HepG2 (cell line): ENCODE results near the gene ZBTB32. TPM values are rescaled to one million over a fixed set of nuclear protein-coding genes. Genes with fewer than 3 reads are reported as not detected.

Source experiments
- MAZ ChIP-seq, 2 experiments: sonication (generic) in 1 of 2; formaldehyde crosslinking in 1 of 2; IDR thresholded peaks; 2 replicates each; pipeline versions ENCODE4 v1.5.0 to v1.6.1; 2012 to 2020; ENCODE audit warnings: low read depth in 2 of 2, mild to moderate bottlenecking in 2 of 2, borderline replicate concordance in 1 of 2, improper control_type of control experiment in 1 of 2, low read length in 1 of 2, missing genetic modification reagents in 1 of 2, moderate library complexity in 1 of 2
- POLR2A ChIP-seq, 2 experiments: IDR thresholded peaks; 2 replicates each; pipeline ENCODE4 v1.6.1; 2011; ENCODE audit warnings: low read depth in 2 of 2, low read length in 2 of 2, mild to moderate bottlenecking in 1 of 2, moderate library complexity in 1 of 2; ENCODE audit not compliant: insufficient read depth in 1 of 2
- RFX1 ChIP-seq: fragments of 450-650 bp; IDR thresholded peaks from 2 replicates; pipeline ENCODE4 v1.6.1; 2017
- SMARCE1 ChIP-seq: fragments of 450-650 bp; IDR thresholded peaks from 2 replicates; pipeline ENCODE4 v1.6.1; 2017; ENCODE audit warnings: borderline replicate concordance
- ZBTB20 ChIP-seq: sonication (generic); formaldehyde crosslinking; IDR thresholded peaks from 2 replicates; pipeline ENCODE4 v1.8.1; 2023; ENCODE audit warnings: missing genetic modification reagents, low read depth, mild to moderate bottlenecking, borderline replicate concordance
- ZBTB3 ChIP-seq: sonication (generic); formaldehyde crosslinking; IDR thresholded peaks from 2 replicates; pipeline ENCODE4 v1.4.0; 2020; ENCODE audit warnings: low read depth, mild to moderate bottlenecking, moderate library complexity, missing genetic modification reagents, borderline replicate concordance
- ZNF101 ChIP-seq: sonication (generic); formaldehyde crosslinking; IDR thresholded peaks from 2 replicates; pipeline ENCODE4 v1.4.0; 2020; ENCODE audit warnings: mild to moderate bottlenecking, low read depth, missing genetic modification reagents, borderline replicate concordance
- ZNF230 ChIP-seq: sonication (generic); formaldehyde crosslinking; IDR thresholded peaks from 2 replicates; pipeline ENCODE4 v1.4.0; 2020; ENCODE audit warnings: mild to moderate bottlenecking, missing genetic modification reagents
- ZNF256 ChIP-seq: sonication (generic); formaldehyde crosslinking; conservative IDR thresholded peaks from 2 replicates; pipeline ENCODE4 v1.4.0; 2020; ENCODE audit warnings: missing genetic modification reagents
- ZNF572 ChIP-seq: sonication (generic); formaldehyde crosslinking; IDR thresholded peaks from 2 replicates; pipeline ENCODE4 v1.5.1; 2020; ENCODE audit warnings: mild to moderate bottlenecking, missing genetic modification reagents
- ZNF607 ChIP-seq: sonication (generic); formaldehyde crosslinking; IDR thresholded peaks from 2 replicates; pipeline ENCODE4 v1.5.1; 2020; ENCODE audit warnings: missing genetic modification reagents, mild to moderate bottlenecking, borderline replicate concordance
- ZNF674 ChIP-seq: sonication (generic); formaldehyde crosslinking; IDR thresholded peaks from 2 replicates; pipeline ENCODE4 v1.5.0; 2020; ENCODE audit warnings: low read depth, mild to moderate bottlenecking, missing genetic modification reagents
- ZNF83 ChIP-seq: sonication (generic); formaldehyde crosslinking; IDR thresholded peaks from 2 replicates; pipeline ENCODE4 v1.4.0; 2020; ENCODE audit warnings: missing genetic modification reagents, mild to moderate bottlenecking, borderline replicate concordance
- polyA plus RNA-seq, 8 experiments: library from polyadenylated mRNA; depleted of rRNA in 3 of 8; stranded (reverse) in 7 of 8; unstranded in 1 of 8; fragments of >200 nt; fragmentation: Illumina TruSeq in 4 of 8; extraction: Trizol in 4 of 8; gene quantifications; 2 replicates each; pipeline versions ENCODE4 v1.2.1 to v1.2.3, GENCODE V29; 2011 to 2016; ENCODE audit warnings: low read depth in 4 of 8, missing spikeins in 1 of 8, mixed read lengths in 1 of 8; ENCODE audit not compliant: insufficient read depth in 1 of 8
- total RNA-seq, 5 experiments: library from RNA; depleted of rRNA; stranded (reverse); fragments of >200 nt; fragmentation: Illumina TruSeq; extraction: Trizol; gene quantifications; 2 replicates each; pipeline ENCODE4 v1.2.3, GENCODE V29; 2016; ENCODE audit warnings: low read depth in 1 of 5
- TF ChIP-seq, protein P1 (sequence below), 2 experiments: fragments of 450-650 bp in 1 of 2; sonication (generic) in 1 of 2; formaldehyde crosslinking in 1 of 2; IDR thresholded peaks; 2 replicates each; pipeline versions ENCODE4 v1.6.1 to v1.8.0; 2016 to 2022; ENCODE audit warnings: antibody characterized with exemption in 1 of 2, mild to moderate bottlenecking in 1 of 2, missing genetic modification reagents in 1 of 2
- TF ChIP-seq, protein P2 (sequence below): sonication (generic); formaldehyde crosslinking; IDR thresholded peaks from 2 replicates; pipeline ENCODE4 v1.8.0; 2022; ENCODE audit warnings: missing genetic modification reagents, mild to moderate bottlenecking, borderline replicate concordance
- TF ChIP-seq, protein P3 (sequence below): sonication (generic); formaldehyde crosslinking; IDR thresholded peaks from 2 replicates; pipeline ENCODE4 v1.8.1; 2023; ENCODE audit warnings: mild to moderate bottlenecking, moderate library complexity, missing genetic modification reagents

ZBTB32 gene
- total and polyA plus RNA-seq, 2 of the 13 experiments (the other 11 are each of a cell fraction or from before 2014, with no cell fraction given), result not detected

DNA sequence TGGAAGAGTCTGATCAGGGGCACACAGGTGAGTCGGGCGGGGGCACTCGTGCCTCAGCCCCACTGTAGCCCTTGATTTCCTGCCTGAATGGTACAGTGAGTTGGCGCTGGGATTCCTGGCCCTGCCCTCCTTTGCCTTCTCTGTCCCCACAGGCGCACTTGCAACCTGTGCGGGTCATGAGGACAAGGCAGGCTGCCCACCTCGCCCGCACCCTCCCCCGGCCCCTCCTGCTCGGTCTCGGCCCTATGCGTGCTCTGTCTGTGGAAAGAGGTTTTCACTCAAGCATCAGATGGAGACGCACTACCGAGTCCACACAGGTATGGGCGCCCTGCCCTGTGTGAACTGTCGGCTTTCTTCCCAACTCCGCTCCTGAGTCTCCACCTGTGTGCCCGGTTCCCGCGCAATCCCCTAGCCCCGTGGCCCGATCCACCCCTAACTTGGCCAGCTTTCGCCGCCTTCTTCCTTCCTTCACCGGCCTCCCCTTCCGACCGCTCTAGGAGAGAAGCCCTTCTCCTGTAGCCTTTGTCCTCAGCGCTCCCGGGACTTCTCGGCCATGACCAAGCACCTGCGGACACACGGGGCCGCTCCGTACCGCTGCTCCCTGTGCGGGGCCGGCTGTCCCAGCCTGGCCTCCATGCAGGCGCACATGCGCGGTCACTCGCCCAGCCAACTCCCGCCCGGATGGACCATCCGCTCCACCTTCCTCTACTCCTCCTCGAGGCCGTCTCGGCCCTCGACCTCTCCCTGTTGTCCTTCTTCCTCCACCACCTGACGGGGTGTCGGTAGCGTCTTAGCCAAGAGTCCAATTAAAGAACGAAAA is 11.8 kb downstream of the ZBTB32 start (continued):
- no peak; the same call in 1 of the 2 replicates for TF ChIP-seq ZNF83 (CRISPR knock-in tag)
- no peak for TF ChIP-seq ZNF674
- TF ChIP-seq, protein P1, sequence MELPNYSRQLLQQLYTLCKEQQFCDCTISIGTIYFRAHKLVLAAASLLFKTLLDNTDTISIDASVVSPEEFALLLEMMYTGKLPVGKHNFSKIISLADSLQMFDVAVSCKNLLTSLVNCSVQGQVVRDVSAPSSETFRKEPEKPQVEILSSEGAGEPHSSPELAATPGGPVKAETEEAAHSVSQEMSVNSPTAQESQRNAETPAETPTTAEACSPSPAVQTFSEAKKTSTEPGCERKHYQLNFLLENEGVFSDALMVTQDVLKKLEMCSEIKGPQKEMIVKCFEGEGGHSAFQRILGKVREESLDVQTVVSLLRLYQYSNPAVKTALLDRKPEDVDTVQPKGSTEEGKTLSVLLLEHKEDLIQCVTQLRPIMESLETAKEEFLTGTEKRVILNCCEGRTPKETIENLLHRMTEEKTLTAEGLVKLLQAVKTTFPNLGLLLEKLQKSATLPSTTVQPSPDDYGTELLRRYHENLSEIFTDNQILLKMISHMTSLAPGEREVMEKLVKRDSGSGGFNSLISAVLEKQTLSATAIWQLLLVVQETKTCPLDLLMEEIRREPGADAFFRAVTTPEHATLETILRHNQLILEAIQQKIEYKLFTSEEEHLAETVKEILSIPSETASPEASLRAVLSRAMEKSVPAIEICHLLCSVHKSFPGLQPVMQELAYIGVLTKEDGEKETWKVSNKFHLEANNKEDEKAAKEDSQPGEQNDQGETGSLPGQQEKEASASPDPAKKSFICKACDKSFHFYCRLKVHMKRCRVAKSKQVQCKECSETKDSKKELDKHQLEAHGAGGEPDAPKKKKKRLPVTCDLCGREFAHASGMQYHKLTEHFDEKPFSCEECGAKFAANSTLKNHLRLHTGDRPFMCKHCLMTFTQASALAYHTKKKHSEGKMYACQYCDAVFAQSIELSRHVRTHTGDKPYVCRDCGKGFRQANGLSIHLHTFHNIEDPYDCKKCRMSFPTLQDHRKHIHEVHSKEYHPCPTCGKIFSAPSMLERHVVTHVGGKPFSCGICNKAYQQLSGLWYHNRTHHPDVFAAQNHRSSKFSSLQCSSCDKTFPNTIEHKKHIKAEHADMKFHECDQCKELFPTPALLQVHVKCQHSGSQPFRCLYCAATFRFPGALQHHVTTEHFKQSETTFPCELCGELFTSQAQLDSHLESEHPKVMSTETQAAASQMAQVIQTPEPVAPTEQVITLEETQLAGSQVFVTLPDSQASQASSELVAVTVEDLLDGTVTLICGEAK (IDR thresholded peaks at IDR 0.05), result no peak
- TF ChIP-seq, protein P1 (CRISPR knock-in tag; IDR thresholded peaks at IDR 0.05), result peak; percentile 64; the same call in 1 of the 2 replicates
- TF ChIP-seq, protein P2, sequence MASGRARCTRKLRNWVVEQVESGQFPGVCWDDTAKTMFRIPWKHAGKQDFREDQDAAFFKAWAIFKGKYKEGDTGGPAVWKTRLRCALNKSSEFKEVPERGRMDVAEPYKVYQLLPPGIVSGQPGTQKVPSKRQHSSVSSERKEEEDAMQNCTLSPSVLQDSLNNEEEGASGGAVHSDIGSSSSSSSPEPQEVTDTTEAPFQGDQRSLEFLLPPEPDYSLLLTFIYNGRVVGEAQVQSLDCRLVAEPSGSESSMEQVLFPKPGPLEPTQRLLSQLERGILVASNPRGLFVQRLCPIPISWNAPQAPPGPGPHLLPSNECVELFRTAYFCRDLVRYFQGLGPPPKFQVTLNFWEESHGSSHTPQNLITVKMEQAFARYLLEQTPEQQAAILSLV, result peak; percentile 64; the same call in 1 of the 2 replicates
- TF ChIP-seq ZBTB3 (CRISPR knock-in tag), result peak; percentile 8; the same call in 1 of the 2 replicates
- TF ChIP-seq ZNF256 (CRISPR knock-in tag), result no peak
- TF ChIP-seq ZBTB20 (CRISPR knock-in tag), result peak; percentile 67; the same call in 1 of the 2 replicates
- TF ChIP-seq ZNF101 (CRISPR knock-in tag), result no peak
- peak in 1 of 2 experiments; percentile 64; a peak in 2 of 4 replicates for TF ChIP-seq POLR2A (IDR thresholded peaks at IDR 0.05; ENCODE audit: insufficient read depth in 1 of 2, low read depth in 2 of 2, low read length in 2 of 2)
- TF ChIP-seq ZNF572 (CRISPR knock-in tag), result peak; percentile 84; the same call in 1 of the 2 replicates
- no peak for TF ChIP-seq MAZ (IDR thresholded peaks at IDR 0.05; ENCODE audit: borderline replicate concordance, low read depth, low read length)
- 0 out of 2 replicates have a peak, but pooled peaks have one; percentile 14 for TF ChIP-seq MAZ (CRISPR knock-in tag; IDR thresholded peaks at IDR 0.05; ENCODE audit: low read depth)
- TF ChIP-seq ZNF607 (CRISPR knock-in tag), result no peak
- no peak for TF ChIP-seq RFX1
- no peak for TF ChIP-seq SMARCE1
- TF ChIP-seq, protein P3, sequence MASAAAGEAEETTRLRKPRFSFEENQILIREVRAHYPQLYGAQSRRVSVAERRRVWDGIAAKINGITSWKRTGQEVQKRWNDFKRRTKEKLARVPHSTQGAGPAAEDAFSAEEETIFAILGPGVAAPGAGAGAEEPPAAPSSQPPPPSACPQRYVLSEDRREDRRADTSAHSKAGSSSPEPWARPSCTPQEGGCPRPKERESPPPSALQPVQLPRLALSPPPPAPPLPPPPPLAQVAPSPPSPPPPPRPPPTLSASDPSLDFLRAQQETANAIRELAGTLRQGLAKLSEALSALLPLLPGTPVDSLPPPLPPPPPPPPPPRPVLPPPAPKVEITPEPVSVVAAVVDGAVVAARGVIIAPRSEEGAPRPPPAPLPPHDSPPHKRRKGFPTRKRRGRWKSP (CRISPR knock-in tag), result no peak; the same call in 1 of the 2 replicates
- TF ChIP-seq ZNF230 (CRISPR knock-in tag), result peak; percentile 37; the same call in 1 of the 2 replicates
